Upper lobe of left lung (tissue), 4 donors: Measurements from ENCODE around the gene GRK5.

Source experiments
- EP300 ChIP-seq, 4 donors: sonication (generic); formaldehyde crosslinking; IDR thresholded peaks; one replicate each; pipeline ENCODE4 v1.5.1; 2017; ENCODE audit warnings: antibody characterized with exemption in 4 of 4, control low read depth in 2 of 4
- POLR2AphosphoS5 ChIP-seq, 2 donors: sonication (generic); formaldehyde crosslinking; IDR thresholded peaks; one replicate each; pipeline ENCODE4 v1.5.1; 2017; ENCODE audit warnings: antibody characterized with exemption in 2 of 2

DNA sequence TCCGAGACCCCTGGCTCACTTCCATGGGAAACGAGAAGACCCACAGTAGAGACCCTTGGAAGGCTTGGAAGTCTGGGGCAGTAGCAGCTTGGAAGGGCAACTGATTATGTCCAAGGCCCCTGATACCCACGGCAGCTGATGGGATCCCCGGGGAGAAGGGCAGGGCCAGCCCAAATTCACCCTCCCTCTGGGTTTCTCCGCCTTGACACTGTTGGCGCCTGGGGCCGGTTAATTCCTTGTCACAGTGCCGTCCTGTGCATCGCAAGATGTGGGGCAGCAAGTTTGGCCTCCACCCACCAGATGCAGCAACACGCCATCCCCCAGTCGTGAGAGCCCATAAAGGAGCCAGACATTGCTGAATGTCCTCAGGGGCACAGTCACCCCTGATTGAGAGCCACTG is 245.9 kb downstream of the GRK5 start:
- TF ChIP-seq EP300 (IDR thresholded peaks at IDR 0.05) (no peak), POLR2AphosphoS5 (IDR thresholded peaks at IDR 0.05) (no peak)
